ENCODE results near the gene SMIM24.
"Not testable (repeated sequence)": the region's sequence is repeated elsewhere in the genome, so short reads cannot be mapped to it uniquely, and the experiment has no call there.

Gene SMIM24

DNA sequence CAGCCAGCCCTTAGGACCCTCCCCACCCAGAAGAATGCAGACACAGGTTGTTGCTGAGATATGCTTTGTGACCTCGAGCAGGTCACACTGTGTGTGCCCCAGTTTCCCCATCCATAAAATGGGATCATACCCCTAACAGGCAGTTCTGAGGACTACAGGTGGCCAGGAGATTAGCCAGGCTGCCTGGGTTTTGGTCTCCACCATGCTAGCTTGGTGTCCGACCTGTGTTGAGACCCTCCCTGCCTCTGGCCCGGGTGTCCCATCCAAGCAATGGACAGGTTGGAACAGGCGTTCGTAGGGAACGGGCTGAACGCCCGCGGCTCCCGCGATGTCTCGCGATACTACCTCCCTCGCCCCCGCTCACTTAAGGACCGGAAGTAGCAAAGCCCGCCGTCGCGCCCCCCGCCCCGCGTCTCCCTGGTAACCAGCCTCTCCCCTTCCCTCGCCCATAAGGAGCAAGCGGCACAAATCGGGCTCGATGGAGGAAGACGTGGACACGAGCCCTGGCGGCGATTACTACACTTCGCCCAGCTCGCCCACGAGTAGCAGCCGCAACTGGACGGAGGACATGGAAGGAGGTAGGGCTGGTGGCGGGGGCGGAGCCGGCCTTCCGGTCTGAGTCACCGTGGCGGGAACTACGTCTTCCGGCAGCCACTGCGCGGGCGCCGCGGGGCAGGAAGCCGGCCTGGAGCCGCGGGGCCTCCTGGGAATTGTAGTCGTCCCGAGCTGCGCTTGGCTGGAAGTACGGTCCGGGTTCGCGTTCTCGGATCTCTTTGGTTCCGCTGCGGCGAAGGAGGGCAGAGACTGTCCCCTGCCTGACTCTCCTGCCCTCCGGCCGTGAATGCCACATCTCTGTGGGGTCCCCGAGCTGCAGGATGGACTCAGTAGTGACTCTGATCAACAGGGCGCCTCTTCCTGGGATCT is 45.4 kb downstream of the SMIM24 start:
- DNase-seq: peak; percentile 99

DNA sequence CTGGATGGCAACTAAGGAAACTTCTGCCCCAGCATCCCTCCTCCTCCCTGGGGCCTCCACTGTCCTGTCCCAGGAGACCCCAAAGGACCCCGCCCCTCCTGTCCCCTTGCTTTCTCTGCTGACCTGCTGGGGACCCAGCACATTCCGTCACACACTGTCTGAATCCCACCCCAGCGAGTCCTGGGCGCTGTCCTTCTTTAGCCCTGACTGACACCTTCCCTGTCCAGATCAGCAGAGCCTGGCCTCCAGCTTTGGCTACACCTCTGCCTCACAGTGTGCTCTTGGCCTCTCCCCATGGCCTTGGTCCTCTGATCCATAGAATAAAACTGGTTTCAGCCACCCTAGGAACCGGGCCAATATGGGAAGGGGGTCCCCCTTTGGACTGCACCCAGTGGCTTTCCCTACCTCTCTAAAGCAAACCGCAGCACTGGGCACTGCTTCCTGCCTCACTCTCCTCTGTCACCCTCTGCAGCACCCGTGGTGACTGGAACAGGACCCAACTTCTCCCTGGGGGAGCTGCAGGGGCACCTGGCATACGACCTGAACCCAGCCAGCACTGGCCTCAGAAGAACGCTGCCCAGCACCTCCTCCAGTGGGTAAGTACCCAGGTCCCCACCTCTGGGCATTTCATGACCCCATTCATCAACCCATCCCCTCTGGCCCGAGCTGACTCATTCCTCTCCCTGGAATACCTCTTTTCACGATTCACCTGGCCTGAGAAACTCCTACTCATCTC is 46.4 kb downstream of the SMIM24 start:
- DNase-seq: no peak

DNA sequence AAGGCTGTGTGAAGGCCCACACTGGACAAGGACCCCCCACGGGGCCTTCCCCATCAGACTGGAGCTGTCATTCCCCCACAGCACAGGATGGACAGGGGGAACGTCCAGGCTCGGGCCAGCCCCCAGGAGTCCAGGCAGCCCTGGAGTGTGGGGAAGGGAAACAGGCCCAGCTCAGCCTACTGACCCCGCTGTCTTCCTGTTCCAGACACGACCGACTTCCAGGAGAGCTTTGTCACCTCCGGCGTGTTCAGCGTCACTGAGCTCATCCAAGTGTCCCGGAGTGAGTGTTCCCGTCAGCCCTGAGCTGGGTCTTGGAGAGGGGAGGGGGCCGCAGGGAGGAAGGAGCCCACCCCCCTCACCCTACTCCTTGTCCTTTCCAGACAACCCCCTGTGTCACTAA is 47.0 kb downstream of the SMIM24 start:
- no peak for DNase-seq

DNA sequence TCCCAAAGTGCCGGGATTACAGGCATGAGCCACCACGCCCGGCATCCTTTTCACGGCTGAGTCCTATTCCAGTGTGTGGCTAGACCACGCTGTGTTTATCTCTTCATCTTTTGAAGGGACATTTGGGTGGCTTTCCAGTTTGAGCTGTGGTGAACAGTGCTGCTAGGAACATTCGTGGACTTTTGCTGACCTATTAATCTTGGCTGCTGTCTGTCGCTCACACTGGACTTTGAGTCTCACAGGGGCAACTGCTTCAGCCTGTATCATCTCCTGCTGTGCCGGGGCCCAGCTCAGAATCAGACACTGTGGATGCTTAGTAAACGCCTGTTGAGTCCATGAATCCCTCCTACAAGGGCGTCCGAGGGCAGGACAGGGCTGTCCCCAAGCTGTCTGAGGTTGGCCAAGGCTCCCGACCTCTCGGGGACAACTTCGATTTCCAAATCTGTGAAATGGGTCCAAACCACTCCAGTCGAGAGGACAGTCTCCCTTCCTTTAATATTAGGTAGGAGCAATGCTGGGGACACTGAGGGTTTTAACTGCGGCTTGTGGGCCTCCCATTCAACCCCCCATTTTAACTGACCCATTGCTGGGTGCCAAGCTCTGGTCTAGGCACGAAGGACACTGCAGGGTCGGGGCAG is 48.4 kb downstream of the SMIM24 start:
- no peak for DNase-seq

DNA sequence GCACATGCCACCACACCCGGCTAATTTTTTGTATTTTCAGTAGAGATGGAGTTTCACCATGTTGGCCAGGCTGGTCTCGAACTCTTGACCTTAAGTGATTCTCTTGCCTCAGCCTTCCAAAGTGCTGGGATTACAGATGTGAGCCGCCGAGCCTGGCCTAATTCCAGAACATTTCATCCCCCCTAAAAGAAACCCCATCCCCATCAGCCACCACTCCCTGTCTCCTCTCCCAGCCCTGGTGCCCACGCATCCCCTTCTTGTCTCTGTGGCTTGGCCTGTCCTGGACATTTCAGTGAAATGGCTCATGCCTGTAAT is 50.0 kb downstream of the SMIM24 start:
- DNase-seq: not testable (repeated sequence)

DNA sequence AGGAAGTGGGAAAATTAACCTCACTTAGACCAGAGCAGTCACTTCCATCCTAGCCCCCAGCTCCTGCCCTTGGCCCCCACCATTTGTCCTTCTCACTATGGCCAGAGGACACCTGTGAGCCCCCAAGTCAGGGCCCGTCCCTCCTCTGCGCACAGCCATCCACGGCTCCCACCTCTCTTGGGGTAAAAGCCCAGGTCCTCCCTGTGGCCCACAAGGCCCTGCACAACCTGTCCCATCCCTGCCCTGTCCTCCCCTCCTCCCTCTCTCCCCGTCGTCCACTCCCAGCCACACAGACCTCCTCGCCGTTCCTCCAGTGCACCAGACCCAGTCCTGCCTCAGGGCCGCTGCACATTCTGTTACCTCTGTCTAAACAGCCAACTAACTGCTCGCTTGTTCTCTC is 53.9 kb downstream of the SMIM24 start:
- no peak for DNase-seq

Measured in right kidney (tissue), 1 donor.